ENCODE results near the gene ALS2. TPM values are rescaled to one million over a fixed set of nuclear protein-coding genes. Genes with fewer than 3 reads are reported as not detected.

The ALS2 gene
- total RNA-seq, 1 experiment from 2014 or later, result 28.1 TPM

DNA sequence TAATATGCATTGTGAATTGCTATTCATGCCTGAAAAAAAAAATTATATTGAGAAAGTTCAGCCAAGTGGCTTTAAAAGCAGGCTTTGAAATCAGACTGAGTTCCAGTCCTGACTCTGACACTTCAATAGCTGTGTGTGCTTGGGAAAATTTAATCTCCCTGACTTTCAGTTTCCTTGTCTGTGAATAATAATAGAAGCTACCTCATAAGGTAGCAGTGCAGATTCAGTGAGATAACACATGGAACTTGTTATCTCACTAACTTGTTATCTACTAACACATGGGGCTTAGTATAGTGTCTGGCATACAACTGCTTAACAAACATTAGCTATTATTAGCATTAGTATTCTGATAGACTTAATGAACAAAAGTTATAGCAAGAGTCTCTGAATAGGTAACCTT, 14.9 kb downstream of the ALS2 start:
- H3K27me3 ChIP-seq (ENCODE audit: insufficient read depth, low read length), result no peaks in the 10 kb centered on the region
- peaks cover 25% of the 10 kb centered on the region for H3K79me2 ChIP-seq (ENCODE audit: insufficient read depth, low read length)
- no peaks in the 10 kb centered on the region for H3K9me3 ChIP-seq (ENCODE audit: control insufficient read depth in 1 of 2, insufficient read depth in 1 of 2, low read depth in 1 of 2, low read length in 2 of 2)
- no peak overlapping the region for H3K4me2 ChIP-seq (ENCODE audit: low read length)
- H2AFZ ChIP-seq (ENCODE audit: low read depth, low read length, poor library complexity, severe bottlenecking), result no peak overlapping the region
- no peak overlapping the region for H3K27ac ChIP-seq (ENCODE audit: low read depth, low read length)
- H3K9me2 ChIP-seq (ENCODE audit: insufficient read depth), result no peaks in the 10 kb centered on the region
- no TSS peak for BruUV-seq (replicated peaks)
- intact Hi-C loops (cut with micrococcal nuclease), result no loop called here
- peaks cover 6 to 12% of the 10 kb centered on the region in 2 experiments; a peak in 2 of 4 replicates for H3K36me3 ChIP-seq (ENCODE audit: control insufficient read depth in 1 of 2, insufficient read depth in 2 of 2, low read length in 2 of 2)
- DNase-seq (ENCODE audit: low read depth, low spot score) (no peak), ATAC-seq (no peak)
- H3K4me1 ChIP-seq (ENCODE audit: control insufficient read depth in 1 of 2, insufficient read depth in 2 of 2, low read length in 2 of 2), result no peaks in the 10 kb centered on the region
- ChIA-PET CTCF (no interaction called here), RAD21 (ENCODE audit: low non-redundant PET in 1 of 2, low total read pairs in 2 of 2, uncharacterized antibody in 2 of 2, unreplicated experiment in 2 of 2) (no interaction called here), POLR2A (no interaction called here)
- no peak overlapping the region for H3K4me3 ChIP-seq (replicated peaks in 1 of 2; ENCODE audit: low read depth in 1 of 2, low read length in 2 of 2)
- TF ChIP-seq, protein P1, sequence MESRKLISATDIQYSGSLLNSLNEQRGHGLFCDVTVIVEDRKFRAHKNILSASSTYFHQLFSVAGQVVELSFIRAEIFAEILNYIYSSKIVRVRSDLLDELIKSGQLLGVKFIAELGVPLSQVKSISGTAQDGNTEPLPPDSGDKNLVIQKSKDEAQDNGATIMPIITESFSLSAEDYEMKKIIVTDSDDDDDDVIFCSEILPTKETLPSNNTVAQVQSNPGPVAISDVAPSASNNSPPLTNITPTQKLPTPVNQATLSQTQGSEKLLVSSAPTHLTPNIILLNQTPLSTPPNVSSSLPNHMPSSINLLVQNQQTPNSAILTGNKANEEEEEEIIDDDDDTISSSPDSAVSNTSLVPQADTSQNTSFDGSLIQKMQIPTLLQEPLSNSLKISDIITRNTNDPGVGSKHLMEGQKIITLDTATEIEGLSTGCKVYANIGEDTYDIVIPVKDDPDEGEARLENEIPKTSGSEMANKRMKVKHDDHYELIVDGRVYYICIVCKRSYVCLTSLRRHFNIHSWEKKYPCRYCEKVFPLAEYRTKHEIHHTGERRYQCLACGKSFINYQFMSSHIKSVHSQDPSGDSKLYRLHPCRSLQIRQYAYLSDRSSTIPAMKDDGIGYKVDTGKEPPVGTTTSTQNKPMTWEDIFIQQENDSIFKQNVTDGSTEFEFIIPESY (IDR thresholded peaks at IDR 0.05; ENCODE audit: extremely low read depth, insufficient replicate concordance, low read length), result no peak
- TF ChIP-seq EZH2phosphoT487 (IDR thresholded peaks at IDR 0.05; ENCODE audit: borderline replicate concordance) (no peak), RAD21 (IDR thresholded peaks at IDR 0.05; ENCODE audit: low read depth) (no peak), SRF (IDR thresholded peaks at IDR 0.05; ENCODE audit: low read depth) (no peak), ZFX (IDR thresholded peaks at IDR 0.05) (no peak), CTCF (IDR thresholded peaks at IDR 0.05 in 2 of 3, conservative IDR thresholded peaks at IDR 0.05 in 1 of 3; ENCODE audit: borderline replicate concordance in 1 of 3, insufficient read depth in 1 of 3, low read depth in 2 of 3, low read length in 2 of 3) (no peak), TCF7L2 (IDR thresholded peaks at IDR 0.05; ENCODE audit: borderline replicate concordance, extremely low read depth, insufficient read depth, insufficient read length) (no peak), ELF1 (IDR thresholded peaks at IDR 0.05; ENCODE audit: borderline replicate concordance, low read depth) (no peak), CEBPB (IDR thresholded peaks at IDR 0.05; ENCODE audit: low read depth) (no peak), EZH2 (IDR thresholded peaks at IDR 0.05) (no peak), JUND (IDR thresholded peaks at IDR 0.05) (no peak), YY1 (IDR thresholded peaks at IDR 0.05; ENCODE audit: extremely low read depth, insufficient replicate concordance, low read depth, low read length) (no peak), FOSL1 (IDR thresholded peaks at IDR 0.05; ENCODE audit: low read depth) (no peak), SP1 (IDR thresholded peaks at IDR 0.05; ENCODE audit: low read depth) (no peak), POLR2AphosphoS5 (IDR thresholded peaks at IDR 0.05; ENCODE audit: low read depth, low read length) (no peak), CBX3 (IDR thresholded peaks at IDR 0.05; ENCODE audit: low read depth) (no peak)
- TF ChIP-seq, protein P2, sequence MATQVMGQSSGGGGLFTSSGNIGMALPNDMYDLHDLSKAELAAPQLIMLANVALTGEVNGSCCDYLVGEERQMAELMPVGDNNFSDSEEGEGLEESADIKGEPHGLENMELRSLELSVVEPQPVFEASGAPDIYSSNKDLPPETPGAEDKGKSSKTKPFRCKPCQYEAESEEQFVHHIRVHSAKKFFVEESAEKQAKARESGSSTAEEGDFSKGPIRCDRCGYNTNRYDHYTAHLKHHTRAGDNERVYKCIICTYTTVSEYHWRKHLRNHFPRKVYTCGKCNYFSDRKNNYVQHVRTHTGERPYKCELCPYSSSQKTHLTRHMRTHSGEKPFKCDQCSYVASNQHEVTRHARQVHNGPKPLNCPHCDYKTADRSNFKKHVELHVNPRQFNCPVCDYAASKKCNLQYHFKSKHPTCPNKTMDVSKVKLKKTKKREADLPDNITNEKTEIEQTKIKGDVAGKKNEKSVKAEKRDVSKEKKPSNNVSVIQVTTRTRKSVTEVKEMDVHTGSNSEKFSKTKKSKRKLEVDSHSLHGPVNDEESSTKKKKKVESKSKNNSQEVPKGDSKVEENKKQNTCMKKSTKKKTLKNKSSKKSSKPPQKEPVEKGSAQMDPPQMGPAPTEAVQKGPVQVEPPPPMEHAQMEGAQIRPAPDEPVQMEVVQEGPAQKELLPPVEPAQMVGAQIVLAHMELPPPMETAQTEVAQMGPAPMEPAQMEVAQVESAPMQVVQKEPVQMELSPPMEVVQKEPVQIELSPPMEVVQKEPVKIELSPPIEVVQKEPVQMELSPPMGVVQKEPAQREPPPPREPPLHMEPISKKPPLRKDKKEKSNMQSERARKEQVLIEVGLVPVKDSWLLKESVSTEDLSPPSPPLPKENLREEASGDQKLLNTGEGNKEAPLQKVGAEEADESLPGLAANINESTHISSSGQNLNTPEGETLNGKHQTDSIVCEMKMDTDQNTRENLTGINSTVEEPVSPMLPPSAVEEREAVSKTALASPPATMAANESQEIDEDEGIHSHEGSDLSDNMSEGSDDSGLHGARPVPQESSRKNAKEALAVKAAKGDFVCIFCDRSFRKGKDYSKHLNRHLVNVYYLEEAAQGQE (IDR thresholded peaks at IDR 0.05; ENCODE audit: low read depth), result no peak
- TF ChIP-seq, protein P3, sequence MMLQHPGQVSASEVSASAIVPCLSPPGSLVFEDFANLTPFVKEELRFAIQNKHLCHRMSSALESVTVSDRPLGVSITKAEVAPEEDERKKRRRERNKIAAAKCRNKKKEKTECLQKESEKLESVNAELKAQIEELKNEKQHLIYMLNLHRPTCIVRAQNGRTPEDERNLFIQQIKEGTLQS (IDR thresholded peaks at IDR 0.05), result no peak
- H4K20me1 ChIP-seq (ENCODE audit: insufficient read depth), result peaks cover 3% of the 10 kb centered on the region; the same call in 1 of the 2 replicates
- no peak overlapping the region for H3K9ac ChIP-seq (ENCODE audit: low read length)
